ENCODE results near the gene CCNK.

Gene CCNK

GRCh38 chr14:99527026-99527425, 45.8 kb downstream of the CCNK start:
- no peak overlapping the region for H3K27ac ChIP-seq
- no peak for TF ChIP-seq CTCF (IDR thresholded peaks at IDR 0.05)
- no peak for DNase-seq (ENCODE audit: low spot score)
- H3K4me3 ChIP-seq: no peak overlapping the region

- TF ChIP-seq CTCF (IDR thresholded peaks at IDR 0.05): no peak
- Histone ChIP-seq H3K27ac (no peak overlapping the region), H3K4me3 (no peak overlapping the region)
- DNase-seq (ENCODE audit: low spot score): no peak
Observed at GRCh38 chr14:99527427-99528076, 46.3 kb downstream of the CCNK start.

GRCh38 chr14:99529899-99530298, 48.7 kb downstream of the CCNK start:
- Histone ChIP-seq H3K27ac (no peak overlapping the region), H3K4me3 (no peak overlapping the region)
- no peak for TF ChIP-seq CTCF (IDR thresholded peaks at IDR 0.05)
- DNase-seq (ENCODE audit: low spot score): no peak

- no peak for TF ChIP-seq CTCF (IDR thresholded peaks at IDR 0.05)
- Histone ChIP-seq H3K4me3 (no peak overlapping the region), H3K27ac (no peak overlapping the region)
- no peak for DNase-seq (ENCODE audit: low spot score)
Observed at GRCh38 chr14:99530407-99531155, 49.4 kb downstream of the CCNK start.

GRCh38 chr14:99531251-99532096, 50.3 kb downstream of the CCNK start:
- DNase-seq (ENCODE audit: low spot score): no peak

GRCh38 chr14:99532310-99532709, 51.1 kb downstream of the CCNK start:
- no peak overlapping the region for H3K4me3 ChIP-seq
- no peak for DNase-seq (ENCODE audit: low spot score)
- no peak overlapping the region for H3K27ac ChIP-seq
- no peak for TF ChIP-seq CTCF (IDR thresholded peaks at IDR 0.05)

More at GRCh38 chr14:99531251-99532096, 50.3 kb downstream of the CCNK start:
- H3K4me3 ChIP-seq: no peak overlapping the region
- TF ChIP-seq CTCF (IDR thresholded peaks at IDR 0.05): no peak
- no peak overlapping the region for H3K27ac ChIP-seq

Measured in coronary artery (tissue), 2 donors.